ENCODE measurements around the gene FAM181A. TPM values are rescaled to one million over a fixed set of nuclear protein-coding genes. Genes with fewer than 3 reads are reported as not detected.

FAM181A gene
- total RNA-seq, 5 donors from 2014 or later (not counting 1 experiment from before 2014, with no cell fraction given), result not detected

GRCh38 chr14:93959239-93960107 is 32.3 kb downstream of the FAM181A start:
- ChIA-PET CTCF (interaction anchor here in 1 of 2 donors (4.3 kb wide), 1 partner anchor 20 kb away, joined by 12 read pairs; no protein-coding TSS in a partner anchor), POLR2A (no interaction called here)
- peak overlapping the region; percentile 95 for H3K27ac Mint-ChIP-seq

GRCh38 chr14:93960108-93960475 is 32.9 kb downstream of the FAM181A start:
- Histone ChIP-seq H3K27ac (ENCODE audit: low read length) (peak overlapping the region; percentile 93), H3K9me3 (no peaks in the 10 kb centered on the region), H3K4me1 (ENCODE audit: control insufficient read depth in 1 of 2, extremely low read depth in 1 of 2, insufficient read depth in 2 of 2, low read length in 2 of 2) (peaks cover 41 to 92% of the 10 kb centered on the region in 2 experiments), H3K36me3 (ENCODE audit: control insufficient read depth in 2 of 2, extremely low read depth in 1 of 2, insufficient read depth in 1 of 2, low read length in 1 of 2) (no peaks in the 10 kb centered on the region), H3K27me3 (replicated peaks in 1 of 2; ENCODE audit: control insufficient read depth in 2 of 2, extremely low read depth in 1 of 2, insufficient read depth in 2 of 2, low read length in 1 of 2) (peaks cover 0 to 3% of the 10 kb centered on the region in 2 experiments), H3K4me3 (ENCODE audit: control insufficient read depth in 1 of 2, extremely low read depth in 1 of 2, low read length in 1 of 2) (no peak overlapping the region)
- no peaks in the 10 kb centered on the region for H3K36me3 Mint-ChIP-seq
- ATAC-seq (replicated peaks in 1 of 4), result no peak
- H3K4me1 Mint-ChIP-seq, result peaks cover 90 to 96% (median 95%) of the 10 kb centered on the region in 3 donors
- peaks cover 0 to 6% (median 0%) of the 10 kb centered on the region in 3 donors for H3K9me3 Mint-ChIP-seq
- H3K4me3 Mint-ChIP-seq, result peak overlapping the region; percentile 25 to 78 (median 28)
- peak overlapping the region; percentile 95 for H3K27ac Mint-ChIP-seq
- DNase-seq, result peak in 1 of 35 experiments; percentile 37
- ChIA-PET CTCF (interaction anchor here (0.7 to 4.3 kb wide), 3 partner anchors 10 to 20 kb away, joined by 3 to 12 read pairs (median 5); no protein-coding TSS in a partner anchor), POLR2A (no interaction called here)
- H3K27me3 Mint-ChIP-seq, result no peaks in the 10 kb centered on the region

More at GRCh38 chr14:93959239-93960107, 32.3 kb downstream of the FAM181A start:
- no peaks in the 10 kb centered on the region for H3K9me3 Mint-ChIP-seq
- peak overlapping the region; percentile 2 to 7 for H3K4me3 ChIP-seq (ENCODE audit: control insufficient read depth in 1 of 2, extremely low read depth in 1 of 2, low read length in 1 of 2)
- H3K4me1 Mint-ChIP-seq, result peaks cover 90 to 96% (median 95%) of the 10 kb centered on the region in 3 donors
- WGBS (ENCODE audit: insufficient coverage), result 10% methylated on average over 16 of the region's 23 CpGs
- ATAC-seq (replicated peaks in 1 of 4) (peak; percentile 80 to 88 (median 83)), DNase-seq (peak; percentile 71 to 94 (median 90))
- H3K27ac ChIP-seq (ENCODE audit: low read length), result peak overlapping the region; percentile 93
- peaks cover 47 to 98% of the 10 kb centered on the region in 2 experiments for H3K4me1 ChIP-seq (ENCODE audit: control insufficient read depth in 1 of 2, extremely low read depth in 1 of 2, insufficient read depth in 2 of 2, low read length in 2 of 2)
- no peaks in the 10 kb centered on the region for H3K36me3 ChIP-seq (ENCODE audit: control insufficient read depth in 2 of 2, extremely low read depth in 1 of 2, insufficient read depth in 1 of 2, low read length in 1 of 2)
- H3K9me3 ChIP-seq, result no peaks in the 10 kb centered on the region
- peak overlapping the region; percentile 42 to 78 (median 70) for H3K4me3 Mint-ChIP-seq
- H3K27me3 Mint-ChIP-seq, result no peaks in the 10 kb centered on the region
- H3K36me3 Mint-ChIP-seq, result no peaks in the 10 kb centered on the region
- H3K27me3 ChIP-seq (replicated peaks in 1 of 2; ENCODE audit: control insufficient read depth in 2 of 2, extremely low read depth in 1 of 2, insufficient read depth in 2 of 2, low read length in 1 of 2), result peaks cover 0 to 3% of the 10 kb centered on the region in 2 experiments

DNA sequence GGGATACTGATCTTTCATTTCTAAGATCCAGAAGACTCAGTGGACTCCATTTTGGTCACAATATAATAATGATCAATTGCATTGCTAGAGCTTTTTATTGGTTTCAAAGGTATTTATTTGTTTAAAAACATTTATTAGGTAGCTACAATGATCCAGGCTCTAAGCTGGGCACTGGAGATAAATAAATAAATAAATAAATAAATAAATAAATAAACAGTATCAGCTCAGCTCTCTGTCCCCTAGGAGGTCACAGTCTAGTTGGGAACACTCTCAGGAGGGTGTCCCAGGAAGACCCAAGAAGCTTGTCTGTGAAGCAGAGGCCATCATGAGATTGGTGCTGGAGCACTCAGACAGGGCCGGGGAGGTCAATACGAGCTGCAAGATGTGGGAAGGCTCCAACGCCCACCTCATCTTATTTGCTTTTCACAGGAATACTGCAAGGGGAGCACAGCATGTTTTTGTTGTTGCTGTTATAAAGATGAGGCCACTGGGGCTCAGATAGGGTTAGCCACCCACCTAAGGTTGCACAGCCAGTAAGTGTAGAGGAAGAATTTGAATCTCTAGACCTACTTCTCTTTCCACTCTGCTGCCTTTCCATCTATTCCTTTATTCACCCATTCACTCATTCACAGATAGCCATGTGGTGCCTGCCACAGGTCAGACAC is 33.8 kb downstream of the FAM181A start:
- peak overlapping the region in 1 of 3 donors; percentile 78 for H3K4me3 Mint-ChIP-seq
- H3K27me3 ChIP-seq (replicated peaks in 1 of 2; ENCODE audit: control insufficient read depth in 2 of 2, extremely low read depth in 1 of 2, insufficient read depth in 2 of 2, low read length in 1 of 2), result peaks cover 0 to 3% of the 10 kb centered on the region in 2 experiments
- peaks cover 0 to 7% (median 0%) of the 10 kb centered on the region in 3 donors for H3K9me3 Mint-ChIP-seq
- H3K4me3 ChIP-seq (ENCODE audit: control insufficient read depth in 1 of 2, extremely low read depth in 1 of 2, low read length in 1 of 2), result no peak overlapping the region
- peaks cover 33 to 88% of the 10 kb centered on the region in 2 experiments for H3K4me1 ChIP-seq (ENCODE audit: control insufficient read depth in 1 of 2, extremely low read depth in 1 of 2, insufficient read depth in 2 of 2, low read length in 2 of 2)
- H3K36me3 ChIP-seq (ENCODE audit: control insufficient read depth in 2 of 2, extremely low read depth in 1 of 2, insufficient read depth in 1 of 2, low read length in 1 of 2), result no peaks in the 10 kb centered on the region
- CTCF ChIA-PET, result interaction anchor here (0.7 to 1.1 kb wide), 2 partner anchors 9 to 10 kb away, joined by 3 to 5 read pairs; no protein-coding TSS in a partner anchor
- ATAC-seq (replicated peaks in 1 of 4) (no peak), DNase-seq (no peak)
- POLR2A ChIA-PET, result no interaction called here
- peak overlapping the region; percentile 93 for H3K27ac ChIP-seq (ENCODE audit: low read length)
- no peaks in the 10 kb centered on the region for H3K27me3 Mint-ChIP-seq
- peaks cover 83 to 91% (median 91%) of the 10 kb centered on the region in 3 donors for H3K4me1 Mint-ChIP-seq
- H3K9me3 ChIP-seq, result no peaks in the 10 kb centered on the region
- no CpG with 5 or more reads among the region's 3 CpGs for WGBS (ENCODE audit: insufficient coverage)
- peak overlapping the region; percentile 75 to 95 for H3K27ac Mint-ChIP-seq
- no peaks in the 10 kb centered on the region for H3K36me3 Mint-ChIP-seq

GRCh38 chr14:93961620-93962019 is 34.5 kb downstream of the FAM181A start:
- peak overlapping the region; percentile 75 to 84 for H3K27ac Mint-ChIP-seq
- WGBS (ENCODE audit: insufficient coverage), result 78% methylated on average over 7 of the region's 8 CpGs
- ChIA-PET POLR2A (no interaction called here), CTCF (interaction anchor here in 1 of 2 donors (5.2 kb wide), 1 partner anchor 22 kb away, joined by 36 read pairs; no protein-coding TSS in a partner anchor)
- Histone ChIP-seq H3K27ac (ENCODE audit: low read length) (peak overlapping the region; percentile 93), H3K4me3 (ENCODE audit: control insufficient read depth in 1 of 2, extremely low read depth in 1 of 2, low read length in 1 of 2) (no peak overlapping the region), H3K4me1 (ENCODE audit: control insufficient read depth in 1 of 2, extremely low read depth in 1 of 2, insufficient read depth in 2 of 2, low read length in 2 of 2) (peaks cover 32 to 88% of the 10 kb centered on the region in 2 experiments), H3K36me3 (ENCODE audit: control insufficient read depth in 2 of 2, extremely low read depth in 1 of 2, insufficient read depth in 1 of 2, low read length in 1 of 2) (no peaks in the 10 kb centered on the region), H3K27me3 (replicated peaks in 1 of 2; ENCODE audit: control insufficient read depth in 2 of 2, extremely low read depth in 1 of 2, insufficient read depth in 2 of 2, low read length in 1 of 2) (no peaks in the 10 kb centered on the region), H3K9me3 (no peaks in the 10 kb centered on the region)
- DNase-seq (peak in 1 of 35 experiments; percentile 33), ATAC-seq (replicated peaks in 1 of 4) (no peak)
- peak overlapping the region in 2 of 3 donors; percentile 24 to 31 for H3K4me3 Mint-ChIP-seq
- no peaks in the 10 kb centered on the region for H3K36me3 Mint-ChIP-seq
- H3K4me1 Mint-ChIP-seq, result peaks cover 77 to 90% (median 88%) of the 10 kb centered on the region in 3 donors
- H3K9me3 Mint-ChIP-seq, result peaks cover 0 to 7% (median 0%) of the 10 kb centered on the region in 3 donors
- H3K27me3 Mint-ChIP-seq, result no peaks in the 10 kb centered on the region

DNA sequence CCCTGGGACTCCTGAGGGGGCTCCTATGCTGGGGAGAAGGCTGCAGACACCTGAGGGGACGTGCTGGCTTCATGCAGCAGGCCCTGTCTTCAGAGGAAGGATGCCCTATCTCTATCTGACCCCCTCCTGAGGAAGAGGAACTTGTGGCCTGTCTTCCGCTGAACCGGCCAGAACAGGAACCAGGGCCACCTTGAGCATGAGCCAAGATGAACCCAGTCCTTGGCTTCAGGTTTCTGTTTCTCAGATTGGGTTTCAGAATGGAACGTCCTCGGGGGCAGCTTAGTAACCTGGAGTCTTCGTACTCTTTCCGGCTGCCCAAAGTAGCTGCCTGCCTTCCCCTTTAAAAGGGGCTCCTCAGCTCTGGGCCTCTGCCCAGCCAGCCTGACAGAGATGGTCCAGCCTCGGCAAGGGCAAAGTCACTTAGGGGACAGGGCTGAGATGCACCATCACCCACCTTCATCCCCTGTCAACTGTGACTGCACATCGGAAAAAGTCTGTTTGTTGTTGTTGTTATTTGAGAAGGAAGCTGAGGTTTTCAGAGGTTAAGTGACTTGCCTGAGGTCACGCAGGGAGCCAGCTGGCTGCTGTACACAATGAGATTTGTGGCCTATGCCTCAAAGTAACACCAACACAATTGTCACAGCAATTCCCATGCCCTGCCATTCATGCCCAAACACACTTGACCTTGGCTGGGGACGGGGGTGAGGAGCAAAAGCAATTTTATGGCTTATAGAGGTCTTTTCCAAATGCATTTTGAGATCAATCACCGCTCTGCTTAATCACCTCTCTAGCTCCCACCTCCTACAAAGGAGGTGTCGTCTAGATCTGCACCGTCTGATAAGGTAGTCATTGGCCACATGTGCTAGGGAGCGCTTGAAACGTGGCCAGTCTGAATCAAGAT is 35.8 kb downstream of the FAM181A start:
- Mint-ChIP-seq H3K27me3 (no peaks in the 10 kb centered on the region), H3K9me3 (peaks cover 0 to 7% (median 0%) of the 10 kb centered on the region in 3 donors), H3K4me3 (peak overlapping the region; percentile 63 to 70 (median 70)), H3K4me1 (peaks cover 74 to 80% (median 78%) of the 10 kb centered on the region in 3 donors), H3K36me3 (no peaks in the 10 kb centered on the region), H3K27ac (peak overlapping the region; percentile 96 to 97)
- Histone ChIP-seq H3K9me3 (no peaks in the 10 kb centered on the region), H3K27me3 (replicated peaks in 1 of 2; ENCODE audit: control insufficient read depth in 2 of 2, extremely low read depth in 1 of 2, insufficient read depth in 2 of 2, low read length in 1 of 2) (no peaks in the 10 kb centered on the region), H3K4me1 (ENCODE audit: control insufficient read depth in 1 of 2, extremely low read depth in 1 of 2, insufficient read depth in 2 of 2, low read length in 2 of 2) (peaks cover 28 to 85% of the 10 kb centered on the region in 2 experiments), H3K27ac (ENCODE audit: low read length) (peak overlapping the region; percentile 94), H3K4me3 (ENCODE audit: control insufficient read depth in 1 of 2, extremely low read depth in 1 of 2, low read length in 1 of 2) (peak overlapping the region in 1 of 2 donors; percentile 8), H3K36me3 (ENCODE audit: control insufficient read depth in 2 of 2, extremely low read depth in 1 of 2, insufficient read depth in 1 of 2, low read length in 1 of 2) (no peaks in the 10 kb centered on the region)
- ATAC-seq (replicated peaks in 1 of 4), result peak; percentile 36 to 50 (median 44)
- WGBS (ENCODE audit: insufficient coverage), result 30% methylated on average over 6 of the region's 16 CpGs
- DNase-seq, result peak in 34 of 35 experiments; percentile 31 to 75 (median 52)
- ChIA-PET CTCF (interaction anchor here (0.6 to 5.2 kb wide), 8 partner anchors 8 to 169 kb away, joined by 3 to 36 read pairs (median 4); no protein-coding TSS in a partner anchor), POLR2A (interaction anchor here (0.5 to 0.7 kb wide), 2 partner anchors 19 to 116 kb away, joined by 3 read pairs; no protein-coding TSS in a partner anchor)

All from T-cell (primary cell).